Measurements from ENCODE around the gene FNDC5.

Gene FNDC5

GRCh38 chr1:32878637-32879041, 7.9 kb upstream of the FNDC5 start:
- Histone ChIP-seq H3K79me2 (ENCODE audit: insufficient read depth, low read length) (no peaks in the 10 kb centered on the region), H3K27ac (ENCODE audit: low read depth, low read length) (no peak overlapping the region), H3K4me2 (ENCODE audit: low read depth, low read length, poor library complexity, severe bottlenecking) (no peak overlapping the region), H3K9ac (ENCODE audit: low read length) (no peak overlapping the region), H3K27me3 (ENCODE audit: low read length) (0 out of 2 replicates have a peak, but pooled peaks cover 4% of the 10 kb centered on the region), H3K36me3 (ENCODE audit: low read length) (no peaks in the 10 kb centered on the region), H3K4me3 (ENCODE audit: insufficient read depth, low read length, poor library complexity, severe bottlenecking) (no peak overlapping the region), H3K9me2 (replicated peaks; ENCODE audit: insufficient read depth, low read length) (no peaks in the 10 kb centered on the region), H2AFZ (ENCODE audit: low read depth, low read length, severe bottlenecking) (no peak overlapping the region), H3F3A (ENCODE audit: insufficient read depth) (no peaks in the 10 kb centered on the region), H4K20me1 (ENCODE audit: low read depth, low read length) (no peaks in the 10 kb centered on the region), H3K9me3 (ENCODE audit: insufficient read depth, low read length) (no peaks in the 10 kb centered on the region)
- no peak for TF ChIP-seq EZH2phosphoT487 (conservative IDR thresholded peaks at IDR 0.05; ENCODE audit: low read length)
- TF ChIP-seq, protein P1, sequence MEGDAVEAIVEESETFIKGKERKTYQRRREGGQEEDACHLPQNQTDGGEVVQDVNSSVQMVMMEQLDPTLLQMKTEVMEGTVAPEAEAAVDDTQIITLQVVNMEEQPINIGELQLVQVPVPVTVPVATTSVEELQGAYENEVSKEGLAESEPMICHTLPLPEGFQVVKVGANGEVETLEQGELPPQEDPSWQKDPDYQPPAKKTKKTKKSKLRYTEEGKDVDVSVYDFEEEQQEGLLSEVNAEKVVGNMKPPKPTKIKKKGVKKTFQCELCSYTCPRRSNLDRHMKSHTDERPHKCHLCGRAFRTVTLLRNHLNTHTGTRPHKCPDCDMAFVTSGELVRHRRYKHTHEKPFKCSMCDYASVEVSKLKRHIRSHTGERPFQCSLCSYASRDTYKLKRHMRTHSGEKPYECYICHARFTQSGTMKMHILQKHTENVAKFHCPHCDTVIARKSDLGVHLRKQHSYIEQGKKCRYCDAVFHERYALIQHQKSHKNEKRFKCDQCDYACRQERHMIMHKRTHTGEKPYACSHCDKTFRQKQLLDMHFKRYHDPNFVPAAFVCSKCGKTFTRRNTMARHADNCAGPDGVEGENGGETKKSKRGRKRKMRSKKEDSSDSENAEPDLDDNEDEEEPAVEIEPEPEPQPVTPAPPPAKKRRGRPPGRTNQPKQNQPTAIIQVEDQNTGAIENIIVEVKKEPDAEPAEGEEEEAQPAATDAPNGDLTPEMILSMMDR (IDR thresholded peaks at IDR 0.05; ENCODE audit: insufficient read depth, low read length, poor library complexity, severe bottlenecking) = no peak

GRCh38 chr1:32878183-32878582, 7.5 kb upstream of the FNDC5 start:
- Histone ChIP-seq H3K79me2 (ENCODE audit: insufficient read depth, low read length) (no peaks in the 10 kb centered on the region), H3K27ac (ENCODE audit: low read depth, low read length) (no peak overlapping the region), H3K4me2 (ENCODE audit: low read depth, low read length, poor library complexity, severe bottlenecking) (no peak overlapping the region), H3K9me3 (ENCODE audit: insufficient read depth, low read length) (no peaks in the 10 kb centered on the region), H3K9ac (ENCODE audit: low read length) (no peak overlapping the region), H4K20me1 (ENCODE audit: low read depth, low read length) (no peaks in the 10 kb centered on the region), H3K27me3 (ENCODE audit: low read length) (0 out of 2 replicates have a peak, but pooled peaks cover 4% of the 10 kb centered on the region), H2AFZ (ENCODE audit: low read depth, low read length, severe bottlenecking) (no peak overlapping the region), H3K36me3 (ENCODE audit: low read length) (no peaks in the 10 kb centered on the region), H3K9me2 (replicated peaks; ENCODE audit: insufficient read depth, low read length) (no peaks in the 10 kb centered on the region), H3K4me3 (ENCODE audit: insufficient read depth, low read length, poor library complexity, severe bottlenecking) (no peak overlapping the region), H3F3A (ENCODE audit: insufficient read depth) (no peaks in the 10 kb centered on the region)
- TF ChIP-seq, protein P1 (IDR thresholded peaks at IDR 0.05; ENCODE audit: insufficient read depth, low read length, poor library complexity, severe bottlenecking) = no peak
- TF ChIP-seq EZH2phosphoT487 (conservative IDR thresholded peaks at IDR 0.05; ENCODE audit: low read length) = no peak

GRCh38 chr1:32877211-32878110, 6.7 kb upstream of the FNDC5 start:
- TF ChIP-seq, protein P1 (IDR thresholded peaks at IDR 0.05; ENCODE audit: insufficient read depth, low read length, poor library complexity, severe bottlenecking) = no peak
- no peak for TF ChIP-seq EZH2phosphoT487 (conservative IDR thresholded peaks at IDR 0.05; ENCODE audit: low read length)
- Histone ChIP-seq H3F3A (ENCODE audit: insufficient read depth) (no peaks in the 10 kb centered on the region), H3K9me3 (ENCODE audit: insufficient read depth, low read length) (no peaks in the 10 kb centered on the region), H3K4me2 (ENCODE audit: low read depth, low read length, poor library complexity, severe bottlenecking) (no peak overlapping the region), H2AFZ (ENCODE audit: low read depth, low read length, severe bottlenecking) (no peak overlapping the region), H3K79me2 (ENCODE audit: insufficient read depth, low read length) (no peaks in the 10 kb centered on the region), H4K20me1 (ENCODE audit: low read depth, low read length) (no peaks in the 10 kb centered on the region), H3K9me2 (replicated peaks; ENCODE audit: insufficient read depth, low read length) (no peaks in the 10 kb centered on the region), H3K36me3 (ENCODE audit: low read length) (no peaks in the 10 kb centered on the region), H3K27me3 (ENCODE audit: low read length) (0 out of 2 replicates have a peak, but pooled peaks cover 4% of the 10 kb centered on the region), H3K27ac (ENCODE audit: low read depth, low read length) (no peak overlapping the region), H3K4me3 (ENCODE audit: insufficient read depth, low read length, poor library complexity, severe bottlenecking) (no peak overlapping the region), H3K9ac (ENCODE audit: low read length) (no peak overlapping the region)

Data from SU-DHL-6 (cell line).